KMS-11 (cell line): ENCODE data around the gene FAM181A.

Experiments used
- H2AFZ ChIP-seq: fragments of 200-600 bp; sonication (generic); 2 replicates; pipeline ENCODE4 v1.6.1; 2016; ENCODE audit warnings: antibody characterized with exemption, mixed run types, low read depth
- H3K27ac ChIP-seq: fragments of 200-600 bp; sonication (generic); 2 replicates; pipeline ENCODE4 v1.6.1; 2016; ENCODE audit warnings: mild to moderate bottlenecking, mixed run types
- H3K27me3 ChIP-seq: fragments of 200-600 bp; sonication (generic); 2 replicates; pipeline ENCODE4 v1.6.1; 2017; ENCODE audit warnings: mild to moderate bottlenecking, low read depth, mixed run types, moderate library complexity; ENCODE audit not compliant: insufficient read depth
- H3K36me3 ChIP-seq: fragments of 200-600 bp; sonication (generic); 2 replicates; pipeline ENCODE4 v1.6.1; 2017; ENCODE audit warnings: mild to moderate bottlenecking, mixed run types; ENCODE audit not compliant: insufficient read depth
- H3K4me1 ChIP-seq: fragments of 200-600 bp; sonication (generic); 2 replicates; pipeline ENCODE4 v1.6.1; 2016; ENCODE audit warnings: mild to moderate bottlenecking, low read depth, mixed run types; ENCODE audit not compliant: poor library complexity, severe bottlenecking
- H3K4me2 ChIP-seq: fragments of 200-600 bp; sonication (generic); 2 replicates; pipeline ENCODE4 v1.7.0; 2016; ENCODE audit warnings: mild to moderate bottlenecking, mixed run types
- H3K4me3 ChIP-seq: fragments of 200-600 bp; sonication (generic); IDR thresholded peaks from 2 replicates; pipeline ENCODE4 v1.6.1; 2017; ENCODE audit warnings: low read depth, low read length, mixed read lengths; ENCODE audit not compliant: insufficient read depth
- H3K79me2 ChIP-seq: fragments of 200-600 bp; sonication (generic); 2 replicates; pipeline ENCODE4 v1.6.1; 2016; ENCODE audit warnings: low read depth, mixed run types; ENCODE audit not compliant: insufficient read depth
- H3K9ac ChIP-seq: fragments of 200-600 bp; sonication (generic); 2 replicates; pipeline ENCODE4 v1.6.1; 2016; ENCODE audit warnings: mild to moderate bottlenecking, mixed run types
- H4K20me1 ChIP-seq: fragments of 200-600 bp; sonication (generic); 2 replicates; pipeline ENCODE4 v1.6.1; 2016; ENCODE audit warnings: mild to moderate bottlenecking, mixed run types; ENCODE audit not compliant: insufficient read depth
- TF ChIP-seq, protein P1 (sequence below): fragments of 200-600 bp; sonication (generic); conservative IDR thresholded peaks from 2 replicates; pipeline ENCODE4 v1.6.1; 2017; ENCODE audit warnings: low read depth, mild to moderate bottlenecking, antibody characterized with exemption, low read length, moderate library complexity, mixed read lengths

The FAM181A gene

GRCh38 chr14:93901813-93902212 is 25.3 kb upstream of the FAM181A start:
- Histone ChIP-seq H3K27me3 (no peaks in the 10 kb centered on the region), H3K36me3 (no peaks in the 10 kb centered on the region), H4K20me1 (no peaks in the 10 kb centered on the region), H2AFZ (no peak overlapping the region), H3K27ac (no peak overlapping the region), H3K4me3 (no peak overlapping the region), H3K4me1 (no peaks in the 10 kb centered on the region), H3K4me2 (no peak overlapping the region), H3K79me2 (no peaks in the 10 kb centered on the region), H3K9ac (no peak overlapping the region)
- TF ChIP-seq, protein P1, sequence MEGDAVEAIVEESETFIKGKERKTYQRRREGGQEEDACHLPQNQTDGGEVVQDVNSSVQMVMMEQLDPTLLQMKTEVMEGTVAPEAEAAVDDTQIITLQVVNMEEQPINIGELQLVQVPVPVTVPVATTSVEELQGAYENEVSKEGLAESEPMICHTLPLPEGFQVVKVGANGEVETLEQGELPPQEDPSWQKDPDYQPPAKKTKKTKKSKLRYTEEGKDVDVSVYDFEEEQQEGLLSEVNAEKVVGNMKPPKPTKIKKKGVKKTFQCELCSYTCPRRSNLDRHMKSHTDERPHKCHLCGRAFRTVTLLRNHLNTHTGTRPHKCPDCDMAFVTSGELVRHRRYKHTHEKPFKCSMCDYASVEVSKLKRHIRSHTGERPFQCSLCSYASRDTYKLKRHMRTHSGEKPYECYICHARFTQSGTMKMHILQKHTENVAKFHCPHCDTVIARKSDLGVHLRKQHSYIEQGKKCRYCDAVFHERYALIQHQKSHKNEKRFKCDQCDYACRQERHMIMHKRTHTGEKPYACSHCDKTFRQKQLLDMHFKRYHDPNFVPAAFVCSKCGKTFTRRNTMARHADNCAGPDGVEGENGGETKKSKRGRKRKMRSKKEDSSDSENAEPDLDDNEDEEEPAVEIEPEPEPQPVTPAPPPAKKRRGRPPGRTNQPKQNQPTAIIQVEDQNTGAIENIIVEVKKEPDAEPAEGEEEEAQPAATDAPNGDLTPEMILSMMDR: no peak

- Histone ChIP-seq H3K79me2 (no peaks in the 10 kb centered on the region), H3K9ac (no peak overlapping the region), H3K36me3 (no peaks in the 10 kb centered on the region), H3K4me2 (no peak overlapping the region), H3K27me3 (no peaks in the 10 kb centered on the region), H3K27ac (no peak overlapping the region), H3K4me3 (no peak overlapping the region), H4K20me1 (no peaks in the 10 kb centered on the region), H2AFZ (no peak overlapping the region), H3K4me1 (no peaks in the 10 kb centered on the region)
- TF ChIP-seq, protein P1: no peak
These were observed 24.4 kb upstream of the FAM181A start for GRCh38 chr14:93902619-93903307.

GRCh38 chr14:93903342-93904184 is 23.6 kb upstream of the FAM181A start:
- no peaks in the 10 kb centered on the region for H3K27me3 ChIP-seq
- H2AFZ ChIP-seq: no peak overlapping the region

DNA sequence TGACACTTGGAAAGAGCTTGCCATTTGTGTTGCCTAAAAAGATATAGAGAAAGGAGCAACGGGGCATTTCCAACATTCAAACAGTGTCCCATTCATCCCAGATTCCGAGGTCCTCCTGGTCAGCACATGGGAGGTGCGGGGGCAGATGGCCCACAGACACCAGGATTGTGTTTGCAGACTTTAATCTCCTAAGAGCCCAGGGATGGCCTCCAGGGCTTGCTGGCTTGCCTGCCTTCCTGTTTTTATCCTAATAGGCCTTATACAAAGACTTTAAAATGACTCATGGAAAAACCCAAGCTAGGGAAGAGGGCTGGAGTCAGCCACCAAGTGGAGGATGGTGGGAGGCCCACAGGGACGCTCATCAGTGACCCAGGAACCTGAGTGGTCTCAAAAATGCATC is 21.5 kb upstream of the FAM181A start:
- Histone ChIP-seq H2AFZ (no peak overlapping the region), H3K79me2 (no peaks in the 10 kb centered on the region), H3K36me3 (no peaks in the 10 kb centered on the region), H3K27ac (no peak overlapping the region), H4K20me1 (no peaks in the 10 kb centered on the region), H3K4me3 (no peak overlapping the region), H3K4me1 (no peaks in the 10 kb centered on the region), H3K4me2 (no peak overlapping the region), H3K9ac (no peak overlapping the region), H3K27me3 (no peaks in the 10 kb centered on the region)
- TF ChIP-seq, protein P1: no peak

More at GRCh38 chr14:93903342-93904184, 23.6 kb upstream of the FAM181A start:
- H3K36me3 ChIP-seq: no peaks in the 10 kb centered on the region
- H3K4me1 ChIP-seq: no peaks in the 10 kb centered on the region
- H3K4me2 ChIP-seq: no peak overlapping the region
- H3K9ac ChIP-seq: no peak overlapping the region
- H3K27ac ChIP-seq: no peak overlapping the region
- H3K4me3 ChIP-seq: no peak overlapping the region
- TF ChIP-seq, protein P1: 0 out of 2 replicates have a peak, but pooled peaks have one; percentile 20
- no peaks in the 10 kb centered on the region for H3K79me2 ChIP-seq
- no peaks in the 10 kb centered on the region for H4K20me1 ChIP-seq
